Retinal pigment epithelial cell (primary cell): ENCODE measurements around the gene ASS1.

Experiments
- DNase-seq: peaks from one replicate; pipeline ENCODE4 v3.0.0-alpha.2; 2010; ENCODE audit warnings: low read depth
- H3K4me3 ChIP-seq: 2 replicates; pipeline ENCODE4 v1.5.1; 2011; ENCODE audit warnings: mild to moderate bottlenecking, low read length, control low read depth, moderate library complexity
- CTCF ChIP-seq: conservative IDR thresholded peaks from 2 replicates; pipeline ENCODE4 v1.5.1; 2011; ENCODE audit warnings: low read depth, low read length, control low read depth, inconsistent platforms

The ASS1 gene

GRCh38 chr9:130450344-130451003 lies 5.7 kb downstream of the ASS1 start:
- no peak for DNase-seq
- no peak for TF ChIP-seq CTCF
- no peak overlapping the region for H3K4me3 ChIP-seq

- H3K4me3 ChIP-seq: no peak overlapping the region
- no peak for DNase-seq
- no peak for TF ChIP-seq CTCF
Observed at GRCh38 chr9:130451004-130451390, 6.2 kb downstream of the ASS1 start.

GRCh38 chr9:130451509-130452388 lies 7.0 kb downstream of the ASS1 start:
- peak; percentile 91 for DNase-seq
- peak; percentile 76 for TF ChIP-seq CTCF
- H3K4me3 ChIP-seq: no peak overlapping the region

GRCh38 chr9:130452835-130453234 lies 8.1 kb downstream of the ASS1 start:
- TF ChIP-seq CTCF: no peak
- DNase-seq: no peak
- H3K4me3 ChIP-seq: no peak overlapping the region

GRCh38 chr9:130453487-130453886 lies 8.7 kb downstream of the ASS1 start:
- DNase-seq: peak; percentile 82
- H3K4me3 ChIP-seq: no peak overlapping the region
- TF ChIP-seq CTCF: no peak

GRCh38 chr9:130454096-130454811 lies 9.5 kb downstream of the ASS1 start:
- no peak for TF ChIP-seq CTCF
- DNase-seq: no peak
- H3K4me3 ChIP-seq: no peak overlapping the region
